WERI-Rb-1 (cell line): ENCODE measurements around the gene MBP.
"Not testable (repeated sequence)": the region's sequence is repeated elsewhere in the genome, so short reads cannot be mapped to it uniquely, and the experiment has no call there.

Experiments used
- DNase-seq: peaks from one replicate; pipeline ENCODE4 v3.0.0-alpha.2; 2020
- H3K27ac ChIP-seq: fragments of 250-450 bp; sonication (Bioruptor Pico); 2 replicates; pipeline ENCODE4 v1.5.1; 2020; ENCODE audit warnings: mild to moderate bottlenecking, moderate library complexity
- H3K27me3 ChIP-seq: fragments of 250-450 bp; sonication (Bioruptor Pico); 2 replicates; pipeline ENCODE4 v1.5.1; 2021; ENCODE audit warnings: mild to moderate bottlenecking, low read depth, moderate library complexity; ENCODE audit not compliant: insufficient read depth, severe bottlenecking
- H3K36me3 ChIP-seq: fragments of 250-450 bp; sonication (Bioruptor Pico); 2 replicates; pipeline ENCODE4 v1.5.1; 2020; ENCODE audit warnings: mild to moderate bottlenecking, moderate library complexity
- H3K4me3 ChIP-seq: 2 replicates; pipeline ENCODE4 v1.5.1; 2011; ENCODE audit warnings: low read depth, mild to moderate bottlenecking, control low read depth, low read length
- H3K9me3 ChIP-seq: fragments of 250-450 bp; sonication (Bioruptor Pico); 2 replicates; pipeline ENCODE4 v1.5.1; 2021; ENCODE audit warnings: mild to moderate bottlenecking, moderate library complexity; ENCODE audit not compliant: severe bottlenecking
- TF ChIP-seq, protein P1 (sequence below): IDR thresholded peaks from 2 replicates; pipeline ENCODE4 v1.5.1; 2011; ENCODE audit warnings: low read depth, mild to moderate bottlenecking, control low read depth, inconsistent platforms, low read length

MBP gene

DNA sequence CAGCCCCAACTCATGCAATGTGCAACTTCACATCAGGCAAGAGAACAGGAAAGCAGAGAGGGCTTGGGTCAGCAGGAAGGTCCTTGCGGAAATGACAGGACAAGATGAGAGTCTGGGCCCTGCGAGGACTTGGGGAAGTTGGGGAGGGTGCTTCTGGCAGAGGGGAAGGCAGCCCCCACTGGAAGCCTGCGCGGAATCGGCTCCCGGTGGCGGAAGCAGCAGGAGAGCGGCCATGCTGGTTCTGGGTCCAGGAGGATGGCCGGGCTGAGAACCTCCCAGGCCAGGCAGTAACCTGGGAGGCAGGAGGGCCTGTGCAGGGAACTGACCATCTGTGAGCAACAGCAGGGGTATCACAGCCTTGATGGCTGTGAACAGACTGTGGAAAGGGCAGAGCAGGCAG, 112.9 kb downstream of the MBP start:
- Histone ChIP-seq H3K27me3 (no peaks in the 10 kb centered on the region), H3K9me3 (no peaks in the 10 kb centered on the region), H3K4me3 (no peak overlapping the region), H3K36me3 (no peaks in the 10 kb centered on the region), H3K27ac (no peak overlapping the region)
- DNase-seq, result no peak
- TF ChIP-seq, protein P1, sequence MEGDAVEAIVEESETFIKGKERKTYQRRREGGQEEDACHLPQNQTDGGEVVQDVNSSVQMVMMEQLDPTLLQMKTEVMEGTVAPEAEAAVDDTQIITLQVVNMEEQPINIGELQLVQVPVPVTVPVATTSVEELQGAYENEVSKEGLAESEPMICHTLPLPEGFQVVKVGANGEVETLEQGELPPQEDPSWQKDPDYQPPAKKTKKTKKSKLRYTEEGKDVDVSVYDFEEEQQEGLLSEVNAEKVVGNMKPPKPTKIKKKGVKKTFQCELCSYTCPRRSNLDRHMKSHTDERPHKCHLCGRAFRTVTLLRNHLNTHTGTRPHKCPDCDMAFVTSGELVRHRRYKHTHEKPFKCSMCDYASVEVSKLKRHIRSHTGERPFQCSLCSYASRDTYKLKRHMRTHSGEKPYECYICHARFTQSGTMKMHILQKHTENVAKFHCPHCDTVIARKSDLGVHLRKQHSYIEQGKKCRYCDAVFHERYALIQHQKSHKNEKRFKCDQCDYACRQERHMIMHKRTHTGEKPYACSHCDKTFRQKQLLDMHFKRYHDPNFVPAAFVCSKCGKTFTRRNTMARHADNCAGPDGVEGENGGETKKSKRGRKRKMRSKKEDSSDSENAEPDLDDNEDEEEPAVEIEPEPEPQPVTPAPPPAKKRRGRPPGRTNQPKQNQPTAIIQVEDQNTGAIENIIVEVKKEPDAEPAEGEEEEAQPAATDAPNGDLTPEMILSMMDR, result no peak

DNA sequence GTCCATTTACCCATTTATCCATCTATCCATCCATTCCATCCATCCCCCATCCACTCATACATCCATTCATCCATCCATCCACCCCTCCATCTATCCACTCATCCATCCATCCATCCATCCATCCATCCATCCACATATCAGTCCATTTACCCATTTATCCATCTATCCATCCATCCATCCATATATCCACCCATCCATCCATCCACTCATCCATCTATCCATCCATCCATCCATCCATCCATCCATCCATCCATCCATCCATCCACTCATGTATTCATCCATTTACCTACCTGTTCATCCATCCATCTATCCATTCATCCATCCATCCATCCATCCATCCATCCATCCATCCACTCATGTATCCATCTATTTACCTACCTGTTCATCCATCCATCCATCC, 113.9 kb downstream of the MBP start:
- not testable (repeated sequence) for DNase-seq, H3K9me3 ChIP-seq, H3K36me3 ChIP-seq, H3K27me3 ChIP-seq, H3K27ac ChIP-seq, H3K4me3 ChIP-seq

DNA sequence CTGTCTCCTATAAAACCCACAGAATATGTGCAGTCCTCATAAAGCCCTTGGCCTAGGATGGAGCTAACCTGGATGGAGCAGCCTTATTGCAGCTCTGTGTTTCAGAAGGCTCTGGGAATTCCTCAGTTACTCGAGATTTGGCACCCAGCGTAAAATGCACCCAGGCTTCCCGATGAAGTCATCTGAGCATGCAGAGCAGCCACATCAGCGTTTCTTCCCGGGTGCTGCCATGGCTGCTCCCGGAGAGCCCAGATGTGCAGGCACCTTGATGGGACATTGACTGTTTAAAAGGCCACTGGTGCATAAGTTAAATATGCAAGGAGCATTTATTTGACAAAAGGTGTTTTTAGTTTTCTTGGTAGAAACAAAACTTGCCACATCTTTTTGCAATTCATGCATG, 115.2 kb downstream of the MBP start:
- no peak overlapping the region for H3K27ac ChIP-seq
- no peaks in the 10 kb centered on the region for H3K27me3 ChIP-seq
- H3K4me3 ChIP-seq, result no peak overlapping the region
- H3K9me3 ChIP-seq, result no peaks in the 10 kb centered on the region
- DNase-seq, result no peak
- no peaks in the 10 kb centered on the region for H3K36me3 ChIP-seq
- TF ChIP-seq, protein P1, result no peak

DNA sequence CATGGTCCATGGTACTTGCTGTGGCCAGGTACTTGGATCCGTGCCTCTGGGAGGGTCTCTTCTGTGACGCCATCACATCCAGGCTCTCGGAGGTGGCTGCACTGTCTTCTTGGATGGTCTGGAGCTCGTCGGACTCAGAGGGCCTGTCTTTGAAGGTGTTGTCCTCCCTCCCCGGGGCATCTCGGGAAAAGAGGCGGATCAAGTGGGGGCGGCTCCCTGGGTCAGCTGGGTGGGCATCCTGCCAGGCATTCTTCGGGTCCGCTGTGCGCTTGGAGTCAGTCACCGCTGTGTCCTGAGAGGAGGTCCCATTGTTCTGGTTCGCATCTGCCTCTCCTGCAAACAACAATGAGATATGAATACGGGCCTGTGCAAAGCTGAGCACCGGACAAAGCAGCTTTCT, 115.6 kb downstream of the MBP start:
- Histone ChIP-seq H3K9me3 (no peaks in the 10 kb centered on the region), H3K27ac (no peak overlapping the region), H3K4me3 (no peak overlapping the region), H3K36me3 (no peaks in the 10 kb centered on the region), H3K27me3 (no peaks in the 10 kb centered on the region)
- TF ChIP-seq, protein P1, result no peak
- no peak for DNase-seq

DNA sequence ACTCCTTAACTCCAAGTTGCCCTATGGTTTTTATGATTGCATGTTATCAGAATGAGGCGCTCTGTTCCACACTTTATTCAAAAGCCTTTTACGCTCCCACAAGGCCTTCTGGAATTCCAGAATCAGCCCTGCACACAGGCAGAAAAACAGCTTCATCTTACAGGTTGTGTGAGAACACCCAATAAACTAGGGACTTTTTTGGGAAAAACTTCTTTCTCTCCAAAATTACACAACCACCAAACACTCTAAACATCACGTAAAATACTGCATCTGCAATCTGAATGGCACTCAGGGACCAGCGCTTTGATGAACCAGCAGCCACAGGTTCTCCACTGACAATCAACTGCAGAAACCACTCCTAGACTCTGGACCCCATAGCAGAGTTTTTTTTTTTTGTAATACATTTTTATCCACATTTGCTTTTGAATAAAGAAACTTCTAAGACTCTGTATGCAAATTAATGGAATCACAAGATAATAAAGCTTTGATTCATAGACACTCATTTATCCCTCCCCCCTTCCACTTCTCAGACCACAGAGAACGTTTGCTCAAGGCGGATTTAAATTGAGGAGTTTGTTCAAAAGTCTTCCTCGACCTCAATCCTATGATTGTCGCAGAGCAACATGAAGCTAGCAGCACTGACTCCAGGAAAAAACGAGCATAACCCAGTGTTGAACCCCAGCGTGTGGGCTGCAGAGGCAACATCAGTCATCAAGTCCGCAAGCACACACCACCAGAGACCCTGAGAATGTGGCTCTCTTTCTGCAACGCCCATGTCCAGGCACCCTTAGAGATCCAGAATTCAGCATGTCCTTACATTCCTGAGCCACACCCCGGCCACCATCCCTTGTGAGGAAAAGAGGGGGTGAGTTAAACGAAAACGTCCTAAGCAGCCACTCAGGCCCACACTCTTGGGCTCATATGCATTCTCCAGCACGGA, 116.5 kb downstream of the MBP start:
- no peak for DNase-seq

DNA sequence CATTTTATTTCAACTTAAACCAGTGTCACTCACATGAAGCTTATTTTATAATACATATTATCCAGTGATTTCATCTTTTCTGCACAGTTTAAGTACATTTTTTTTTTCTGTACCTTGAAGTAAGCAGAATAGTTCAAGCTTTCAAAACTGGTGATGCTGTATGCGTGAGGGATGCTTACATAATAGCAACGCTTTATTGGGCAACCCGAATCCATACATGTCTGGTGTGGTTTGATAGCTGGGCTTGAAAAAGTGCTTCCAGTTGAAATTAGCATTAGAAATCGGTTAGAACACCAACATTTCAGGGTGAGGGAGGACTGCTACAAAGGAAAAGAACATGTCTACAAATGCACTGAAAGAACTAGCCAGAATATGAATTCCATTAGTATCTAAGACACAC, 117.4 kb downstream of the MBP start:
- Histone ChIP-seq H3K27ac (no peak overlapping the region), H3K27me3 (no peaks in the 10 kb centered on the region), H3K9me3 (no peaks in the 10 kb centered on the region), H3K36me3 (no peaks in the 10 kb centered on the region), H3K4me3 (no peak overlapping the region)
- TF ChIP-seq, protein P1, result no peak
- DNase-seq, result no peak

More for the DNA sequence above, 116.5 kb downstream of the MBP start:
- Histone ChIP-seq H3K27me3 (no peaks in the 10 kb centered on the region), H3K9me3 (no peaks in the 10 kb centered on the region), H3K36me3 (no peaks in the 10 kb centered on the region), H3K27ac (no peak overlapping the region), H3K4me3 (no peak overlapping the region)
- TF ChIP-seq, protein P1, result no peak
